NCI-H146 (cell line): ENCODE data around the gene SH2D1A.
"Not testable (repeated sequence)": the region's sequence is repeated elsewhere in the genome, so short reads cannot be mapped to it uniquely, and the experiment has no call there.

ENCODE experiments used
- DNase-seq: peaks from one replicate; lab custom pipeline; 2025; lab: John Stamatoyannopoulos, UW

SH2D1A gene

GRCh38 chrX:124346117-124346876 lies at the start of gene SH2D1A:
Gene SH2D1A, plus strand, starts transcription at chrX:124346563. Its CDS starts 80 bp downstream, at chrX:124346643.
- DNase-seq = no peak

- not testable (repeated sequence) for DNase-seq
Observed at GRCh38 chrX:124299323-124299722, 47.0 kb upstream of the SH2D1A start.

- DNase-seq = no peak
Observed at GRCh38 chrX:124300405-124300804, 46.0 kb upstream of the SH2D1A start.

- no peak for DNase-seq
Observed at GRCh38 chrX:124307253-124307907, 39.0 kb upstream of the SH2D1A start.

GRCh38 chrX:124325732-124326131 lies 20.6 kb upstream of the SH2D1A start:
- no peak for DNase-seq

GRCh38 chrX:124328765-124329164 lies 17.6 kb upstream of the SH2D1A start:
- no peak for DNase-seq

GRCh38 chrX:124332481-124333424 lies 13.6 kb upstream of the SH2D1A start, which contains the start of gene TEX13D:
Gene TEX13D, plus strand, starts transcription at chrX:124332660. Its CDS starts 258 bp downstream, at chrX:124332918.
- no peak for DNase-seq

- DNase-seq = no peak
Observed at GRCh38 chrX:124333862-124334261, 12.5 kb upstream of the SH2D1A start.

GRCh38 chrX:124334555-124334954 lies 11.8 kb upstream of the SH2D1A start:
- not testable (repeated sequence) for DNase-seq

GRCh38 chrX:124335598-124335997 lies 10.8 kb upstream of the SH2D1A start:
- no peak for DNase-seq

GRCh38 chrX:124337916-124338315 lies 8.4 kb upstream of the SH2D1A start:
- DNase-seq = no peak

- no peak for DNase-seq
Observed at GRCh38 chrX:124338733-124339514, 7.4 kb upstream of the SH2D1A start.

GRCh38 chrX:124341396-124342132 lies 4.8 kb upstream of the SH2D1A start:
- no peak for DNase-seq

- no peak for DNase-seq
Observed at GRCh38 chrX:124342174-124342867, 4.0 kb upstream of the SH2D1A start.

GRCh38 chrX:124343016-124343415 lies 3.3 kb upstream of the SH2D1A start:
- no peak for DNase-seq

GRCh38 chrX:124344246-124344645 lies 2.1 kb upstream of the SH2D1A start:
- DNase-seq = no peak

- DNase-seq = no peak
Observed at GRCh38 chrX:124346877-124347241, 496 bp downstream of the SH2D1A start.

GRCh38 chrX:124347242-124347641 lies 879 bp downstream of the SH2D1A start:
- DNase-seq = no peak

GRCh38 chrX:124348182-124348581 lies 1.8 kb downstream of the SH2D1A start:
- no peak for DNase-seq

- DNase-seq = no peak
Observed at GRCh38 chrX:124348885-124349453, 2.6 kb downstream of the SH2D1A start.
